Limb (tissue), 2 donors: ENCODE data around the gene C10orf90.
A peak's percentile ranks its signal among the peaks of the same experiment; 100 is the strongest.
"Not testable (repeated sequence)": the region's sequence is repeated elsewhere in the genome, so short reads cannot be mapped to it uniquely, and the experiment has no call there.

Experiments
- DNase-seq, 2 donors: peaks; one replicate each; pipeline ENCODE4 v3.0.0-alpha.2; 2016; ENCODE audit errors: extremely low spot score in 2 of 2

The C10orf90 gene

DNA sequence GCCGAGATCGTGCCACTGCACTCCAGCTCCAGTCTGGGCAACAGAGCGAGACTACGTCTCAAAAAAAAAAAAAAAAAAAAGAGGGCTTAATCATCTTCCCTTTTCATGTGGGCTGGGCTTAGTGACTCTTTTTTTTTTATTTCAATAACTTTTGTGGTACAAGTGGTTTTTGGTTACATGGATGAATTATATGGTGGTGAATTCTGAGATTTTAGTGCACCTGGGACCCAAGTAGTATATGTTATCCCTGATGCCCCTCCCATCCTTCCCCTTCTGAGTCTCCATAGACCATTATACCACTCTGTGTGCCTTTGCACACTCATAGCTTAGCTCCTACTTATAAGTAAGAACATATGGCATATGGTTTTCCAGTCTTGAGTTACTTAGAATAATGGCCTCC is 277.4 kb downstream of the C10orf90 start:
- no peak for DNase-seq

DNA sequence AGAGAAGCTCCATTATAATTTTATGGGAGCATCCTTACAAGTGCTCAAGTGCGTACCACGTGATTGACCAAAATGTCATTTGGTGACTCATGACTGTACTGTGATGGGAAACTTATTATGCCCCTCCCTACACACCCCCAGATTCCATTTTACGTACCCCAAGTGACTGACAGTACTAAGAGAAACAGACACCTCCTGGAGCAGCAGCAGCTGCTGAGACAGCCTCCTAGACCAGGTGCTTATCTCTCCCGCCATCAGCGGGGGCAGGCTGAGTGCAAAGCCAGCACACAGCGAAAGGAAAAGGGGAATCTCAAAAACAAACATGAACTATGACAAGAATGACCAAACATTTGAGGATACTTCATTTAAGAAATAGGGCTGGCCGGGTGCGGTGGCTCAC is 278.0 kb downstream of the C10orf90 start:
- no peak for DNase-seq

DNA sequence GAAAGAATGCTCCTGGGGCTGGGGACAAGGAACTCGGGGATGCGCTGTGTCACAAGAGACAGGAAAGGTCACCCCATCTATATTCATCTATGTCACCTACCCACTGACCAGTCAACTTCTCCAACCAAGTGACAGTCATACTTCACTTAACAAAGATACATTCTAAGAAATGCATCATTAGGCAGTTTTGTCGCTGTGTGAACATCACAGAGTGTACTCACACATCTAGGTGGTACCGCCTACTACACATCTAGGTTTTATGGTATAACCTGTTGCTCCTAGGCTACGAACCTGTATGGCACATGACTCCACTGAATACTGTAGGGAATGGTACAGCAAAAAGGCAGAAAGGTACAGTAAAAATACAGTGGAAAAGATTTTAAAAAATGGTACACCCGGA is 278.4 kb downstream of the C10orf90 start:
- DNase-seq = no peak

DNA sequence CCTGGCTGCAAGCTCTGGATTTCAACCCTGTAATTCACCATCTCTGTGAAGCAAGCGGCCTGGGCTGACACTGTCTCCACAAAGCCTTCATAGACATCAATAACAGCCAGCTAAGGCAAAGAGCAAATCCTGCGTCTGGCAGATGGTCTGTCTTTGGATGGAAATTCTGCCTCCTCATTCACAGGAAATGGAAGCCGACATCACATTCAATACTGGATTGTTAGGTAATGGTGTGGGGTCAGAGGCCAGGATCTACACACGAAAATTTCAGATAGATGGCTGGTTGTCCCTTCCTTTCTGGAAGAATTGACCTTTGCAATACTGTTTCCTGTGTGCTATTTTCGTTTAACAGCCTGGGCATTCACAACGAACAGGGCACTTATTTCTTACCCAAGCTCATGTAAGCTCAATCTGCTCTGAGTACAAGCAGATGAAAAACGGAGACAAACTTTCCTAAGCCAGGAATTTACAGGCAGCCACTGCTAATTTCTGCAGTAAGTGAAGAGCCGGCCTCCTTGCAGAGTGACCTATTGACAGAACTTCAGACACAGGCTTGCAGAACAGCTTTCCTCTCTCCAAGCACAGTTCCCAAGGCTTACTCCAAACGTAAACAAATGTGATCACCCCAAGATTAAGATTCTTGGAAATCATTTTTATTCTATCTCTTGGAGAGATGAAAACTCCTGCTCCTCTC is 279.2 kb downstream of the C10orf90 start:
- DNase-seq = no peak

DNA sequence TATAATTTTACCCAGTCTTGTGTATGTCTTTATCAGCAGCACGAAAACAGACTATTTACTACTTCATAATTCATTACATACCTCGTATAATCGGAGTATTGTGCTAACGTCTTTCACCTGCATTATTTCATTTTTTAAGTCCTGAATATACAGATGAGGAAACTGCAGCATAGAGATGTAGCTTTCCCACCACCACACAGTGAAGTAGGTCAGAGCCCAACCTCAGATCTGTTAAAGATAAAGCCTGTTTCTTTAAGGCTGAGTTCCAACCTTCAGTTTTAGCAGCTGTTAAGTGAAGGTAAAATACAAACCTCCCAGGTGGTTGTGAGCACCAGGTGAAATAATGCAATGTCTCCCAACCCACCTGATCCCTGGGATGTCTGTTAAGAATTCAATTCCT is 280.2 kb downstream of the C10orf90 start:
- DNase-seq = no peak

DNA sequence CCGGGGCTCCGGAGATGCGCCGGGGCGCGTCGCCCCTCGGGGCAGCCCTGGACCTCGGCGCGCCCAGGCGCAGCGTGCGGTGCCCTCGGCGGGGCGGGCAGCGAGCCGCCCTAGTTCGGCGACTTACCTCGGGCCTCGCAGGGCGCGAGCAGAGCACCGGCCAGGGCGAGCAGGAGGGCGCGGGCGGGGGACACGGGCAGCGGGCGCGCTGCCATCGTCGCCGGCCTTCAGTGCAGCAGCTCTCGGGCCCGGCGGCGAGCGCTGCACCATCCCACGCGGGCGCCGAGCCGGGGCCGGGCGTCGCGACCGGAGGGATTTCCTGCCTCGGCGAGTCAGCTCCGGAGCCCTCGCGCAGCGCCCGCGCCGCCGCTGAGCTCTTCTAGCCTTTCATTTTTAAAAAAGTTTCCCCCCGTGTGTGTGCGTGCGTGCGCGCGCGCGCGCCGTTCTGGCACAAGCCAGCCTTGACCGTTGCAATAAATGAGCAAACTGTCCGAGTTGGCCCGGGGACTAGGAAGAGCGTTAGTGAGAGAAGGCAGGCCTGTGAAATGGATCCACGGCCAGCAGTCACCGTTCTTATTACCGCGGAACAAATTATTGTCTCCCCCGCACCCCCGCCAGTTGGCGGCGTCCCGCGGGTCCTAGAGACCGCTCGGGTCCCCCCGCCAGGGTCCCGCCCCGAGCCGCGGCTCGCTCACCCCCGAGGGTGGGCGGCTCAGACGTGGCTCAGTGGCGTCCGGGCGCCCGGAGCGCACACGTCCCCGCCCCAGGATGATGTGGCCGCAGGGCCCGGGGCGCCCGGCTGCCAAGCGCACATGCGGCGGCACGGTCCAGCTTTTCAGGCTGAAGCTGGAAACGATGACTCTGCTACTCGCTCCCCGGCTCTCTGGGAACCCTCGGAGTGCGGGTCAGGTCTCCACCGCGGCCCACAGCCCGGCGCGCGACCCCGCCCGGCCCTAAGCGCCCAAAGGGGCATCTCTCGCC is 282.3 kb downstream of the C10orf90 start, which contains the start of gene ADAM12:
Gene ADAM12, minus strand, starts transcription at position 547 of the 981 bp plus-strand sequence. Its CDS starts 332 bp downstream, at position 215.
- peak; percentile 41 to 71 for DNase-seq

DNA sequence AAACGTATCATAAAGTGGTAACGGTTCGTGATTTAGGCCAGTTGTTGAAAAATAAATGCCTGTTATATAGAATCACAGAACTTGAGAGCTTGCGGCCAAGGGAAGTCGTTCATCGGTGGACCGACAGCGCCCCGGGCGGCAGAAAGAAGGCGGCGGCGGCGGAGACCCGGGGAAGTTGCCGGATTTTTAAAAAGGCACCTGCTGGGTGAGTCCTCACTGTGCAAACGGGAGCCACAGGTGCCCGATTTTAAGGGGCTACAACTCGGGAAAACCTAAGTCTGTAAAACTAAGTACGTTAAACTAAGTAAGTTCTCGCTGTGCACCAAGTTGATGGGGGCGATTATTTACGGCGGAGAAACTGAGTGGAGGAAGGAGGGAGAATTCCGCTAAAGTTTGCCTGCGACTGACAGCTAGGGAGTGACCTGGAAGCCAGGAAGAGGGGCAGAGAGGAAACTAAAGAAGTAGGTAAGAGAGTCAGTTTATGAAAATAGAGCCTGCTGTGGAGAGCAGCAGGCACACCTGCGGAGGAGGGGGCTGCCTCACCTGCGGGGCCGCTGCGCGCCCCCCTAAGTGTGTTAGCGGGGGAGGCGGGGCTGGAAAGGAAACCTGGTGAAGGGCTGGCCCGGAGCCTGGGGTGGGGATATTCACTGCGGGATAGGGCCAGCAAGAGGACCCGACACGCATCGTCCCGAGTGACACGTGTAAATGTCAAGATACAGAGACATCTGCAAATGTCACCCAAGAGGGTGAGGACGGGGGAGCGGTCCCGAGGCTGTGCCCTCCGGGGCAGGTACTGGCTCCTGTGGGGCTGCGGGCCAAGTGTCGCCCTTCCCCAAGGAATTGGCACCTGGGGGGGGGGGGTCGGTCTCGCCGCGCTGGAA is 283.2 kb downstream of the C10orf90 start:
- DNase-seq = peak; percentile 88 to 90

DNA sequence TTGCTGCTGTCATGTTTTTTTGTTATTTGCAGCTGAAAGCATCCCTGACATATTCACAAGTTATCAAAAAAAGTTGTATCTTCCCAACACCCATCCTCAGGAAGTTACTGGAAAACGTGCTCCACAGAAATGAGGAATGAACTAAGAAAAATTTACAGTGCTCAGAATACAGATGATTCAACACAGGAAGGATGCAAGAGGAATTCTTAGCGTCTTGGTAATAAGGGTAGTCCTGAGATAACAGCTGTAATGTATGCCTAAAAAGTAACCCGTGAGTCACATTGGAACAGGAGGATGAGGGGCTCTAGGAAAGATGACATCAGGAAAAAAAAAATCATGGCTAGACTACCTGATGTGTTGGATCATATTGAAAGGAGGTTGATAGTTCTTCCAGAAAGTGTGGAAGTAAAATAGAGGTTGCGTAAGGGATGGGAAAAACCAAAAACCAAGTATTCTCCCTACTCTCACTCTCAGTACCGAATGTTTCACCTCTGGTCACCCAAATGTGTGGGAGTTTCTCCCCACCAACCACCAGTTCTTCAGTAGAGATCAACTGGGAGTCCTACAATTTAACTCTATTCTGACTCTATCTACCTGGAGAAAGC is 286.1 kb downstream of the C10orf90 start:
- DNase-seq = no peak

DNA sequence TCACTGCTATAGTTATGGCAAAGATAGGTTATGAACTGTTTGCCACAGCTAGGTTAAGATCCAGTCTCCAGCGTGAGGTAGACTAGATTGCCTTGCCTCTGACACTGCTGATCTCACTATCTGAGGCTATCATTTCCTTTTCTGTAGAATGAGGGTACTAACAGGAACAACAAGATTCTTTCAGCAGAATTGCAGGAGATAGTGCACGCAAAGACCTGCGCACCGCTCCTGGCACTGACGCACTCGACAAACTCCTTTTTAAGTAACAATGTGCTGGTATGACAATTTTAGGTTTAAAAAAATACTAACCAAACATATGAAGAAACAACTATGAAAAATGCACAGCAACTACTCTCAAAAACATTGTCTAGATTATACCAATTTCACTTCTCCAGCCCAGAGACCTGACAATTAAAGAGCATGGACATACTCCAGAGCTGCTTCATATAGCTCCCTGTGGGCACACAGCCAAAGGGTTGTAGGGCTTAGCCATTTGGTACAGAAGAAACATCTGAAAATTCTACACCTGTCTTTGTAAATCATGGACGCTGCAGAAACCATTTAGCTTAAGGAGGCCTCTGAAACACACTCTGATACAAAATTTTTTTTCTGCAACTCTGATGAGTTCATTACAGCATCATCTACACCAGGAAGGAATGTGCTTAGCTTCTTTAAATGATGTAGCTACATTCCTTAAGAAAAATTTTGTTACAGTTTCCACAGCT is 290.0 kb downstream of the C10orf90 start:
- peak in 1 of 2 donors; percentile 67 for DNase-seq

DNA sequence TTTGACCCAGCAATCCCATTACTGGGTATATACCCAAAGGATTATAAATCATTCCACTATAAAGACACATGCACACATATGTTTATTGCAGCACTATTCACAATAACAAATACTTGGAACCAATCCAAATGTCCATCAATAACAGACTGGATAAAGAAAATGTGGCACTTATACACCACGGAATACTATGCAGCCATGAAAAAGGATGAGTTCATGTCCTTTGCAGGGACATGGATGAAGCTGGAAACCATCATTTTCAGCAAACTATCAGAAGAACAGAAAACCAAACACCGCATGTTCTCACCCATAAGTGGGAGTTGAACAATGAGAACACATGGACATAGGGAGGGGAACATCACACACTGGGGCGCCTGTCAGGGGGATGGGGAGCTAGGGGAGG is 291.3 kb downstream of the C10orf90 start:
- DNase-seq = not testable (repeated sequence)

DNA sequence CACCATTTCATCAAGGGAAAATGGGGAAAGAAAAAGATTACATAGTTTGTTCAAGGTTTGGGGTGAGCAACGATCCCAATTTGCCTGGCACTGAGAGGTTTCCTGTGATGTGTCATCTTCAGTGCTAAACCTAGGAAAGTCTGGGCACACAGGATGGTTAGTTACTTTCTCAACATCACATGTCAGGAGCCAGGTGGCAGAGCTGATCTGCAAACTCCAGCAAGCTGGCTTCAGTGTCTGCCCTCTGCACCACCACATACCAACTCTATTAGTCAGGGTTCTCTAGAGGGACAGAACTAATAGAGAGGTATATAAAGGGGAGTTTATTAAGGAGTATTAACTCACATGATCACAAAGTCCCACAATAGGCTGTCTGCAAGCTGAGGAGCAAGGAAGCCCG is 293.5 kb downstream of the C10orf90 start:
- DNase-seq = no peak

DNA sequence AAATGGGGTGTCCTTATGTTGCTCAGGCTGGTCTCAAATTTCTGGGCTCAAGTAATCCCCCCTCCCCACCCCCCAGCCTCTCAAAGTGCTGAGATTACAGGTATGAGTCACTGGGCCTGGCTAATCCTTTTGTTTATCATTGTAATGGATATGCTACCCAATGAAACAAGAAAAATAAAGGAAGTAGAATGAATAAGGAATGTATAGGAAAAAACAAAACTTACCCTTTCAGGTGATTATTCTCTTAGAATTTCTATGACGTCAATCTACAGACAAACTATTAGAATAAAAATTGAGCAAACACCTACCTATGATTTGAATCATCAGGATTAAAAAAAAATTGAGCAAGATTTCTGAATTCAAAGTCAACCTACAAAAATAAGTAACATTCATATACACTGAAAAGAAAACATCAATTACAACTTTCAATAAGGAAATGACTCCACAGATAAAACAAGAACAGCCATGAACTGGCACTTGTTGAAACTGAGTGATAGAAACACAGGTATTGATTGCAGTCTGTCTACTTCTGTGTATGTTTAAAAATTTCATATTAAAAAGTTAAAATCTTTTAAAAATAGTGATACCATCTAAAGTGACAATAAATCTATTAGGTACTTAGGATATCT is 294.5 kb downstream of the C10orf90 start:
- no peak for DNase-seq

DNA sequence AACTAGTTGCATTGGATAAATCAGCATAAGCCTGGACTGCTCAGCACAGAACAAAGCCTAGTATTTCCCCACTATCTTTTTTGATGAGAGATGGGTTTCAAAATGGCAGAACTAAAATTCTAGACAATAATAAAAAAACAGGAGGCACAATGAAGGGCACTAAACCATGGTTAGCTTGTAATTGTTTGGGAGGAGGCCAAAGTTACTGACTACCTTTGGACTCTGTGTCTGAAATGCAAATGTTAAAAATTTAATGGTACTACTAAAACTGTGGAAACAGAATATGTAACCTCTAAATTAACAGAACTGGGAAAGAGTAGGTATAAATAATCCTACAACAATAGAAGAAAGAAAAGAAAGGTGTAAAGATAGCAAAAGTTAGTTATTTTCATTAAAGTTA is 295.2 kb downstream of the C10orf90 start:
- DNase-seq = no peak
